Measurements from ENCODE around the gene IDI2. TPM values are rescaled to one million over a fixed set of nuclear protein-coding genes. Genes with fewer than 3 reads are reported as not detected.
"Not testable (repeated sequence)": the region's sequence is repeated elsewhere in the genome, so short reads cannot be mapped to it uniquely, and the experiment has no call there.

The IDI2 gene
- total and polyA plus RNA-seq, 2 experiments from 2014 or later, result 0.29 to 0.33 TPM

- H3K9me2 ChIP-seq (replicated peaks; ENCODE audit: insufficient read depth), result no peaks in the 10 kb centered on the region
- no peak for TF ChIP-seq CTCF (IDR thresholded peaks at IDR 0.05; ENCODE audit: poor library complexity)
- no peak for TF ChIP-seq EZH2phosphoT487 (IDR thresholded peaks at IDR 0.05; ENCODE audit: low read depth, severe bottlenecking, unreplicated experiment)
- no peak for TF ChIP-seq EZH2 (IDR thresholded peaks at IDR 0.05; ENCODE audit: borderline replicate concordance)
- H3K79me2 ChIP-seq, result peaks cover 10% of the 10 kb centered on the region
- H3K27ac ChIP-seq, result no peak overlapping the region
- WGBS (ENCODE audit: low lambda C conversion rate, missing lambda C conversion rate), result 82% methylated on average over 7 of the region's 7 CpGs
- H3K9me3 ChIP-seq (ENCODE audit: low read depth), result no peaks in the 10 kb centered on the region
- H3K4me1 ChIP-seq (ENCODE audit: insufficient read depth), result no peaks in the 10 kb centered on the region
- H3K4me2 ChIP-seq, result no peak overlapping the region
- no peaks in the 10 kb centered on the region for H3K36me3 ChIP-seq (replicated peaks; ENCODE audit: insufficient read depth, low read depth)
- H2AFZ ChIP-seq, result no peak overlapping the region
- H3K27me3 ChIP-seq, result no peaks in the 10 kb centered on the region
- no peak overlapping the region for H3K4me3 ChIP-seq
- H4K20me1 ChIP-seq (ENCODE audit: insufficient read depth, poor library complexity, severe bottlenecking), result peaks cover 4% of the 10 kb centered on the region
- no peak for DNase-seq (ENCODE audit: low spot score)
Measured at GRCh38 chr10:1070919-1071318, 45.3 kb upstream of the IDI2 start.

GRCh38 chr10:1068380-1069361 is 43.0 kb upstream of the IDI2 start:
- Histone ChIP-seq H3K27me3 (no peaks in the 10 kb centered on the region), H3K4me1 (ENCODE audit: insufficient read depth) (no peaks in the 10 kb centered on the region), H2AFZ (no peak overlapping the region), H3K4me2 (no peak overlapping the region), H3K27ac (no peak overlapping the region), H3K9me2 (replicated peaks; ENCODE audit: insufficient read depth) (no peaks in the 10 kb centered on the region), H4K20me1 (ENCODE audit: insufficient read depth, poor library complexity, severe bottlenecking) (peaks cover 4% of the 10 kb centered on the region), H3K9me3 (ENCODE audit: low read depth) (no peaks in the 10 kb centered on the region), H3K36me3 (replicated peaks; ENCODE audit: insufficient read depth, low read depth) (no peaks in the 10 kb centered on the region), H3K4me3 (no peak overlapping the region), H3K79me2 (peaks cover 14% of the 10 kb centered on the region)
- 90% methylated on average over 8 of the region's 10 CpGs for WGBS (ENCODE audit: low lambda C conversion rate, missing lambda C conversion rate)
- TF ChIP-seq EZH2 (IDR thresholded peaks at IDR 0.05; ENCODE audit: borderline replicate concordance) (no peak), CTCF (IDR thresholded peaks at IDR 0.05; ENCODE audit: poor library complexity) (no peak), EZH2phosphoT487 (IDR thresholded peaks at IDR 0.05; ENCODE audit: low read depth, severe bottlenecking, unreplicated experiment) (no peak)
- DNase-seq (ENCODE audit: low spot score), result no peak

- not testable (repeated sequence) for H3K27ac ChIP-seq; DNase-seq (ENCODE audit: low spot score); H4K20me1 ChIP-seq (ENCODE audit: insufficient read depth, poor library complexity, severe bottlenecking); H3K9me3 ChIP-seq (ENCODE audit: low read depth); H3K27me3 ChIP-seq; H3K4me3 ChIP-seq; H3K36me3 ChIP-seq (replicated peaks; ENCODE audit: insufficient read depth, low read depth); H2AFZ ChIP-seq; H3K4me1 ChIP-seq (ENCODE audit: insufficient read depth); H3K4me2 ChIP-seq; H3K9me2 ChIP-seq (replicated peaks; ENCODE audit: insufficient read depth)
- 89% methylated on average over 8 of the region's 8 CpGs for WGBS (ENCODE audit: low lambda C conversion rate, missing lambda C conversion rate)
- H3K79me2 ChIP-seq, result peaks cover 22% of the 10 kb centered on the region
Measured at GRCh38 chr10:1066734-1067133, 41.1 kb upstream of the IDI2 start.

- H4K20me1 ChIP-seq (ENCODE audit: insufficient read depth, poor library complexity, severe bottlenecking), result peaks cover 4% of the 10 kb centered on the region
- no peak overlapping the region for H3K27ac ChIP-seq
- no peaks in the 10 kb centered on the region for H3K4me1 ChIP-seq (ENCODE audit: insufficient read depth)
- no peak overlapping the region for H3K4me3 ChIP-seq
- no peak for TF ChIP-seq EZH2 (IDR thresholded peaks at IDR 0.05; ENCODE audit: borderline replicate concordance)
- no peak for TF ChIP-seq CTCF (IDR thresholded peaks at IDR 0.05; ENCODE audit: poor library complexity)
- TF ChIP-seq EZH2phosphoT487 (IDR thresholded peaks at IDR 0.05; ENCODE audit: low read depth, severe bottlenecking, unreplicated experiment), result no peak
- no peaks in the 10 kb centered on the region for H3K9me2 ChIP-seq (replicated peaks; ENCODE audit: insufficient read depth)
- no peak for DNase-seq (ENCODE audit: low spot score)
- no peaks in the 10 kb centered on the region for H3K9me3 ChIP-seq (ENCODE audit: low read depth)
- H3K27me3 ChIP-seq, result no peaks in the 10 kb centered on the region
- no peak overlapping the region for H3K4me2 ChIP-seq
- no peaks in the 10 kb centered on the region for H3K36me3 ChIP-seq (replicated peaks; ENCODE audit: insufficient read depth, low read depth)
- no peak overlapping the region for H2AFZ ChIP-seq
- H3K79me2 ChIP-seq, result peaks cover 40% of the 10 kb centered on the region
- 97% methylated on average over 4 of the region's 4 CpGs for WGBS (ENCODE audit: low lambda C conversion rate, missing lambda C conversion rate)
Measured at GRCh38 chr10:1064964-1065247, 39.2 kb upstream of the IDI2 start.
